ENCODE measurements around the gene PISD.

- TF ChIP-seq POLR2A (IDR thresholded peaks at IDR 0.05) (no peak), CTCF (IDR thresholded peaks at IDR 0.05) (no peak)
Observed at GRCh38 chr22:31603081-31603525, 58.9 kb downstream of the PISD start.

Data from Peyer's patch (tissue), 4 donors.